ENCODE data around the gene KRT77. TPM values are rescaled to one million over a fixed set of nuclear protein-coding genes. Genes with fewer than 3 reads are reported as not detected.
"Not testable (repeated sequence)": the region's sequence is repeated elsewhere in the genome, so short reads cannot be mapped to it uniquely, and the experiment has no call there.

The KRT77 gene
- total RNA-seq, 2 experiments from 2014 or later = not detected

- ChIA-PET POLR2A (no interaction called here), CTCF (interaction anchor here (1.2 kb wide), 1 partner anchor 185 kb away, joined by 3 read pairs; no protein-coding TSS in a partner anchor)
Measured at GRCh38 chr12:52680363-52680762, 23.0 kb downstream of the KRT77 start, which contains the start of gene KRT1. Gene KRT1, minus strand, starts transcription at chr12:52680407. Its CDS starts 59 bp downstream, at chr12:52680348.

- POLR2A ChIA-PET = no interaction called here
- CTCF ChIA-PET = interaction anchor here (1.2 kb wide), 1 partner anchor 186 kb away, joined by 3 read pairs; no protein-coding TSS in a partner anchor
Measured at GRCh38 chr12:52679875-52680274, 23.4 kb downstream of the KRT77 start.

GRCh38 chr12:52677671-52678070 is 25.7 kb downstream of the KRT77 start:
- ChIA-PET CTCF (no interaction called here), POLR2A (no interaction called here)

GRCh38 chr12:52677126-52677525 is 26.2 kb downstream of the KRT77 start:
- ChIA-PET POLR2A (no interaction called here), CTCF (no interaction called here)

- CTCF ChIA-PET = no interaction called here
- POLR2A ChIA-PET = no interaction called here
Measured at GRCh38 chr12:52676163-52676562, 27.2 kb downstream of the KRT77 start.

- POLR2A ChIA-PET = no interaction called here
- CTCF ChIA-PET = no interaction called here
Measured at GRCh38 chr12:52675301-52675701, 28.0 kb downstream of the KRT77 start.

GRCh38 chr12:52674433-52674775 is 28.9 kb downstream of the KRT77 start:
- ChIA-PET CTCF (no interaction called here), POLR2A (no interaction called here)

GRCh38 chr12:52673713-52674432 is 29.5 kb downstream of the KRT77 start:
- CTCF ChIA-PET = no interaction called here
- POLR2A ChIA-PET = no interaction called here

GRCh38 chr12:52673217-52673616 is 30.1 kb downstream of the KRT77 start:
- CTCF ChIA-PET = no interaction called here

GRCh38 chr12:52672321-52672933 is 30.9 kb downstream of the KRT77 start:
- POLR2A ChIA-PET = no interaction called here
- CTCF ChIA-PET = no interaction called here

More at GRCh38 chr12:52673217-52673616, 30.1 kb downstream of the KRT77 start:
- POLR2A ChIA-PET = no interaction called here

GRCh38 chr12:52670961-52671360 is 32.4 kb downstream of the KRT77 start:
- CTCF ChIA-PET = no interaction called here
- POLR2A ChIA-PET = no interaction called here

GRCh38 chr12:52670506-52670905 is 32.8 kb downstream of the KRT77 start:
- ChIA-PET CTCF (interaction anchor here (0.7 kb wide), 1 partner anchor 551 kb away, joined by 3 read pairs; no protein-coding TSS in a partner anchor), POLR2A (no interaction called here)

- CTCF ChIA-PET = interaction anchor here (0.7 kb wide), 1 partner anchor 550 kb away, joined by 3 read pairs; no protein-coding TSS in a partner anchor
- POLR2A ChIA-PET = not testable (repeated sequence)
Measured at GRCh38 chr12:52669941-52670340, 33.4 kb downstream of the KRT77 start.

- POLR2A ChIA-PET = no interaction called here
- CTCF ChIA-PET = no interaction called here
Measured at GRCh38 chr12:52669426-52669825, 33.9 kb downstream of the KRT77 start.

GRCh38 chr12:52667931-52668330 is 35.4 kb downstream of the KRT77 start:
- ChIA-PET CTCF (no interaction called here), POLR2A (no interaction called here)

- POLR2A ChIA-PET = no interaction called here
- CTCF ChIA-PET = no interaction called here
Measured at GRCh38 chr12:52667509-52667908, 35.8 kb downstream of the KRT77 start.

- ChIA-PET POLR2A (no interaction called here), CTCF (interaction anchor here (0.6 kb wide), 1 partner anchor 717 kb away, joined by 3 read pairs; no protein-coding TSS in a partner anchor)
Measured at GRCh38 chr12:52666471-52666870, 36.9 kb downstream of the KRT77 start.

GRCh38 chr12:52663420-52663819 is 39.9 kb downstream of the KRT77 start:
- CTCF ChIA-PET = no interaction called here
- POLR2A ChIA-PET = no interaction called here

- ChIA-PET POLR2A (no interaction called here), CTCF (no interaction called here)
Measured at GRCh38 chr12:52662918-52663229, 40.5 kb downstream of the KRT77 start.

GRCh38 chr12:52662093-52662917 is 41.0 kb downstream of the KRT77 start:
- ChIA-PET POLR2A (no interaction called here), CTCF (no interaction called here)

- POLR2A ChIA-PET = no interaction called here
Measured at GRCh38 chr12:52661668-52662067, 41.7 kb downstream of the KRT77 start.

More at GRCh38 chr12:52661668-52662067, 41.7 kb downstream of the KRT77 start:
- CTCF ChIA-PET = no interaction called here
